Ishikawa (cell line): ENCODE results near the gene MAGI2.

Experiments used
- CEBPB ChIP-seq: IDR thresholded peaks from 2 replicates; pipeline ENCODE4 v1.6.1; 2012
- CREB1 ChIP-seq: IDR thresholded peaks from 2 replicates; pipeline ENCODE4 v1.6.1; 2012; ENCODE audit warnings: low read depth
- EGR1 ChIP-seq: IDR thresholded peaks from 2 replicates; pipeline ENCODE4 v1.6.1; 2012
- EP300 ChIP-seq: IDR thresholded peaks from 2 replicates; pipeline ENCODE4 v1.6.1; 2012; ENCODE audit warnings: borderline replicate concordance
- FOXM1 ChIP-seq: IDR thresholded peaks from 2 replicates; pipeline ENCODE4 v1.6.1; 2012; ENCODE audit warnings: low read depth, borderline replicate concordance
- MAX ChIP-seq: IDR thresholded peaks from 2 replicates; pipeline ENCODE4 v1.6.1; 2012
- NFIC ChIP-seq: IDR thresholded peaks from 2 replicates; pipeline ENCODE4 v1.6.1; 2012
- RAD21 ChIP-seq: IDR thresholded peaks from 2 replicates; pipeline ENCODE4 v1.6.1; 2012; ENCODE audit warnings: low read depth
- TAF1 ChIP-seq: IDR thresholded peaks from 2 replicates; pipeline ENCODE4 v1.6.1; 2012; ENCODE audit warnings: low read depth, mild to moderate bottlenecking
- TCF12 ChIP-seq: IDR thresholded peaks from 2 replicates; pipeline ENCODE4 v1.6.1; 2012; ENCODE audit warnings: low read depth
- TEAD4 ChIP-seq: IDR thresholded peaks from 2 replicates; pipeline ENCODE4 v1.6.1; 2012
- YY1 ChIP-seq: IDR thresholded peaks from 2 replicates; pipeline ENCODE4 v1.6.1; 2012; ENCODE audit warnings: low read depth
- ZBTB7A ChIP-seq: IDR thresholded peaks from 2 replicates; pipeline ENCODE4 v1.6.1; 2012; ENCODE audit warnings: low read depth
- TF ChIP-seq, protein P1 (sequence below): IDR thresholded peaks from 2 replicates; pipeline ENCODE4 v1.6.1; 2012; ENCODE audit warnings: low read depth, mild to moderate bottlenecking
- TF ChIP-seq, protein P2 (sequence below): IDR thresholded peaks from 2 replicates; pipeline ENCODE4 v1.6.1; 2012

MAGI2 gene

DNA sequence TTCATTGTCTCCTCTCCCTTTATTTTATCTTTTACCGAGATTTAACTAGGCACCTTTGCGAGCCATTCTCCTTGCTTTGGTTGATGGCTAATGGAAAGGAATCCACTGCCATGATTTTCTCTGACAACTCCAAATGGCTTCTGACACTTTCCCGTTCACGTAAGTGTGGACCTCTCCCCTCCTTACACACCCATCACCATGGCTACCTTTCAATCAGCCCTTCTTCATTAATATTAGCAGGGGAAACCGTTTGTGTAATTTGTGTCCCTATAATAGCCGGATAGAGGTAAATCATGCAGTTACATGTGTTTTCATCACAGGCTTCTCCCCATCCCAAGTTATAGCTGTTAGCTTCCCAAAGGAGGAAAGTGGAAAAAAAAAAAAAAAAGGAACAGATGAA lies 767.3 kb downstream of the MAGI2 start:
- TF ChIP-seq EGR1 (no peak), EP300 (no peak), NFIC (no peak), MAX (no peak), TEAD4 (no peak), TAF1 (no peak), FOXM1 (no peak), YY1 (no peak), TCF12 (no peak), ZBTB7A (no peak), CREB1 (no peak), CEBPB (no peak), RAD21 (no peak)
- TF ChIP-seq, protein P1, sequence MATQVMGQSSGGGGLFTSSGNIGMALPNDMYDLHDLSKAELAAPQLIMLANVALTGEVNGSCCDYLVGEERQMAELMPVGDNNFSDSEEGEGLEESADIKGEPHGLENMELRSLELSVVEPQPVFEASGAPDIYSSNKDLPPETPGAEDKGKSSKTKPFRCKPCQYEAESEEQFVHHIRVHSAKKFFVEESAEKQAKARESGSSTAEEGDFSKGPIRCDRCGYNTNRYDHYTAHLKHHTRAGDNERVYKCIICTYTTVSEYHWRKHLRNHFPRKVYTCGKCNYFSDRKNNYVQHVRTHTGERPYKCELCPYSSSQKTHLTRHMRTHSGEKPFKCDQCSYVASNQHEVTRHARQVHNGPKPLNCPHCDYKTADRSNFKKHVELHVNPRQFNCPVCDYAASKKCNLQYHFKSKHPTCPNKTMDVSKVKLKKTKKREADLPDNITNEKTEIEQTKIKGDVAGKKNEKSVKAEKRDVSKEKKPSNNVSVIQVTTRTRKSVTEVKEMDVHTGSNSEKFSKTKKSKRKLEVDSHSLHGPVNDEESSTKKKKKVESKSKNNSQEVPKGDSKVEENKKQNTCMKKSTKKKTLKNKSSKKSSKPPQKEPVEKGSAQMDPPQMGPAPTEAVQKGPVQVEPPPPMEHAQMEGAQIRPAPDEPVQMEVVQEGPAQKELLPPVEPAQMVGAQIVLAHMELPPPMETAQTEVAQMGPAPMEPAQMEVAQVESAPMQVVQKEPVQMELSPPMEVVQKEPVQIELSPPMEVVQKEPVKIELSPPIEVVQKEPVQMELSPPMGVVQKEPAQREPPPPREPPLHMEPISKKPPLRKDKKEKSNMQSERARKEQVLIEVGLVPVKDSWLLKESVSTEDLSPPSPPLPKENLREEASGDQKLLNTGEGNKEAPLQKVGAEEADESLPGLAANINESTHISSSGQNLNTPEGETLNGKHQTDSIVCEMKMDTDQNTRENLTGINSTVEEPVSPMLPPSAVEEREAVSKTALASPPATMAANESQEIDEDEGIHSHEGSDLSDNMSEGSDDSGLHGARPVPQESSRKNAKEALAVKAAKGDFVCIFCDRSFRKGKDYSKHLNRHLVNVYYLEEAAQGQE = no peak
- TF ChIP-seq, protein P2, sequence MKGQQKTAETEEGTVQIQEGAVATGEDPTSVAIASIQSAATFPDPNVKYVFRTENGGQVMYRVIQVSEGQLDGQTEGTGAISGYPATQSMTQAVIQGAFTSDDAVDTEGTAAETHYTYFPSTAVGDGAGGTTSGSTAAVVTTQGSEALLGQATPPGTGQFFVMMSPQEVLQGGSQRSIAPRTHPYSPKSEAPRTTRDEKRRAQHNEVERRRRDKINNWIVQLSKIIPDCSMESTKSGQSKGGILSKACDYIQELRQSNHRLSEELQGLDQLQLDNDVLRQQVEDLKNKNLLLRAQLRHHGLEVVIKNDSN = no peak

DNA sequence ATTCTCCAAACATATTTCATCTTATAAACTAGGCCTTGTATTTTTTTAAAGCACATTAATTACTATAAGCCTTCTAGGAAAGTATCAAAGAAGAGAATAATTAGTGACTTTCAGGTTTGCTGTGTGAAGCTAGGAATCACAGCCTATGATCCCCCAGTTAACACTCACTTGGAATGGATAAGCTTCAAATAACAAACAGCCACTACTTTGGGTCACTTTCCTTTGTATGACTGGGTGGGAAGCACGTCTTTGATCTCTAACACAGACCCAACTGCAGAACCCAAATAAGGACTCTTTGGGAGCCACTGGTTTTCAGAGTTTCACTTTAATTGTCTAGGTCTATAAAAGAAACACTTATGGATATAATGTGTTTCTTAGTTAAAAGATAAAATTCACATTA lies 769.3 kb downstream of the MAGI2 start:
- TF ChIP-seq TCF12 (no peak), EGR1 (no peak), TAF1 (no peak), FOXM1 (no peak), ZBTB7A (no peak), NFIC (no peak), YY1 (no peak), EP300 (no peak), CREB1 (no peak)
- TF ChIP-seq, protein P1 = no peak
- TF ChIP-seq, protein P2 = no peak

DNA sequence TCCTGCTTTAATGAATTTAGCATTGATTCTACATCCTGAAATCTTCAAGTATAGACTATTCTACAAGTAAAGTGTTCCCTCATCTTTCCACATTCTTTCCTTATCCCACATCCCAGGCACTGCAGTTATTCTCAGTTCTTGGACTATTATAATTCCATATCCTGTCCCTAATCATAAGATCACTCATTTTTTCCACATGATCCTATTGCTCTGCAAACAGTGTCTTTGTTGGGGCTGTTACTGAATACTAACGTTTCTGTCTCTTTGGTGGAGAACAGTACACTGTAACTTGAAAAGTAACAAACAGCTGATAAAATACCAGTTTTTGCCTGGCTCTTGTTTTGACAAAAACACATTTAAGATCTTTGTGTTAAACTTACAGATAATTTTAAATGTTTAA lies 769.9 kb downstream of the MAGI2 start:
- no peak for TF ChIP-seq CREB1
- no peak for TF ChIP-seq EP300
- TF ChIP-seq TAF1 = no peak
- no peak for TF ChIP-seq NFIC
- TF ChIP-seq ZBTB7A = no peak
- no peak for TF ChIP-seq CEBPB
- TF ChIP-seq TCF12 = no peak

DNA sequence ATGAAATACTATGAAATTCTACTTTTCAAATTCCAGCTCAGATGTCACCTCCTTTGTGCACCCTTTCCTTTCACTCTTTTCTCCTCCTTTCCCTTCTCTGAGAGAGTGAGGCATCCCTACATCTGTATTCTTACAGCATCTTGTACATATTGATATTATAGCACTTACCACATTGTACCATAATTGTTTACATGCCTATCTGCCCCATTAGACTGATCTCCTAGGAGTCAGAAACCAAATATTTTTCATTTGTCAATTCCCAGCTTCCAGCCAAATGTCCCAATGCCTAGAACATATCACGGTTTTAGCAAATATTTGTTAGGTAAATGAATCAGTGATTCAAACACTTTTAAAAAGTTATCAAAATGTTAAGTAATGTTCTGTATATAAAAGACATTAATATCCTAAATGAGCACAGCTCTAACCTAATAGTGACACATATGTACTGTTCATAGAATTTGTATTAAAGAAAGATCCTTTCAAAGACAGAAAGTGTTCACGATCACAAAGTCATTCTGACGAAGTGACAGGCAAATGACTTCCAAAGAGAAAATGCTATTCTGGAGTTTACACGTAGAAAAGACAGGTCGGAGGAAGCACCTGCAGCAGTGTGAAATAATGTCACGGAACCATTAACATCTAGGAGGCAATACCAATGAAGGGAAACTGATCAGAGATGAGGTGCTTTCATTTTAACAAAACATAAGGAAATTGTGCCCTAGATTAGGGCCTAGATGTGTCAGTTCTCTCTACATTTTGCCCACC lies 774.2 kb downstream of the MAGI2 start:
- no peak for TF ChIP-seq MAX
- TF ChIP-seq EGR1 = no peak
- TF ChIP-seq YY1 = no peak

- no peak for TF ChIP-seq TEAD4
- no peak for TF ChIP-seq MAX
- TF ChIP-seq TCF12 = no peak
Observed at GRCh38 chr7:78677391-78677790, 776.1 kb downstream of the MAGI2 start.

- TF ChIP-seq TCF12 (no peak), TEAD4 (no peak), CEBPB (no peak), MAX (no peak), ZBTB7A (no peak), YY1 (no peak), FOXM1 (no peak), CREB1 (no peak), EP300 (no peak), RAD21 (no peak)
- TF ChIP-seq, protein P2 = no peak
- TF ChIP-seq, protein P1 = no peak
Observed at GRCh38 chr7:78675511-78675910, 778.0 kb downstream of the MAGI2 start.
